T-helper 1 cell (primary cell): ENCODE results near the gene LYG1.

Source experiments
- DNase-seq, 5 donors: peaks; one replicate each; pipeline ENCODE4 v3.0.0-alpha.2; 2012 to 2020

The LYG1 gene

GRCh38 chr2:99261242-99261641, 39.8 kb downstream of the LYG1 start:
- no peak for DNase-seq

DNA sequence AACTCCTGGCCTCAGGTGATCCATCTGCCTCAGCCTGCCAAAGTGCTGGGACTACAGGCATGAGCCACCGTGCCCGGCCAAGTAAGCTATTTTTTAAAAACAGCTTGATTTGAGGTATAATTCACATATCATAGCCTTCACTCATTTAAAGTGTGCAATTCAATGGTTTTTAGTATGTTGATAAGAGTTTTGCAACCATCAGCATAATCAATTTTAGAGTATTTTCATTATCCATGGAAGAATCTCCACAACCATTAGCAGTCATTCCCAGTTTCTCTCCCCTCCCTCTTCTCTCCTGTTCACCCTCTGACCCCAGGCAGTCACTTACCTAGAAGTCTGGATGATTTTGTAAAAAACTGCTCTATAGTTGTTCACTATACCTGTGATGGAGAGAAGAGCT, 40.8 kb downstream of the LYG1 start:
- DNase-seq = no peak

DNA sequence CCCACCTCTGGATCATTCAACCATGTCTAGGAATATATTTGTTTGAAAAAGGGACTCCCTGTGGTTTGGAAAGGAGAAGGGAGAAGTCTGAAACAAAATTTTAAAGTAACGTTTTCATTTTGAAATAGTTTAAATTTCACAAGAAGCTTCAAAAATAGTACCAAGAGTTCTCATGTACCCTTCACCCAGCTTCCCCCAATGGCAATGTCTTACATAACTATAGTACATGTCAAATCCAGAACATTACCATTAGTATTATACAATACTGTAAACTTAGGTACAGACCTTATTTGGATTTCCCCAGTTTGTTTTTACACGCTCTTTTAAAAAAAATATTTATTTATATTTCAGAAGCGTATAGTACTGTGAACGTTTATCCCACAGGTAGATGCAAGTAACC, 41.5 kb downstream of the LYG1 start:
- no peak for DNase-seq

- no peak for DNase-seq
These were observed 44.3 kb downstream of the LYG1 start for GRCh38 chr2:99256677-99257076.

DNA sequence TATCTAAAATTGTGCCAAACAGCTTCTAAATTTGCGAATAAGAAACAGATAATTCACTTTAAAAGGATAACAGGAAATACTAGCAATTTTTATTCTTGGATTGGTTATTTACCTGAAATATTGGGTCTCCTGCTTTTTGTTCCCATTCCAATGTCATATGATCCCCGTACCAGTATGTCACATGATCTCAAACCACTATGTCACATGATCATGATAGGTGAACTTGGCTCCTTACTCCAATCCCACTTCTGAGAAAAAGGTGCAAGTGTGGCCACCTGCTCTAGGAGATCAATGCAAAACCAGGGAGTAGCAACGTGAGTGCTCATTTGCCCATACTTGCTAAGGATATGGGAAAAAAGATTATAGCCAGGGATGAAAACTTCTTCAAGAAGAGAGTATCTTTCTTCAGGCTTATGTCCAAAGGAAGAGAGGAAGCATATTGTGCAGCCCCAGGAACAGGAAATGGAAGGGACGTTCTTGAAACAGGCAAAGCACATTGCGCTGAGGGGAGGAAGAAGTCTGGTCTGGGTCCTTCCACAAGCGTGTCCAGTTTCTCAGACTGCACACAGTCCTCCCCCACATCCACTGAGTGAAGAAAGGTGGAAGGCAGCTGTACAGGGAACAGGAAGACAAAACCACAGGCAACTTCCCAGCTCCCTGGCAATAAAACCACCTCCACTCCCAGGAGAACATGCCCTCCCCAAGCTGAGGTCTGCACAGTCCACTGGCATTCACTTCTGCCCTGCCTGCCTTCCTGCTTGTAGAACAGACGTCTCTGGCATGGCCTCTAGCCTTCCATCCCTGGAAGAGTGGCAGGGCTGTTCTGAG, 45.3 kb downstream of the LYG1 start, which contains the start of gene LYG2:
Gene LYG2, minus strand, starts transcription at position 176 of the 828 bp plus-strand sequence. CDS start 1,406 bp downstream, outside the sequence.
- DNase-seq = no peak

- no peak for DNase-seq
These were observed 51.0 kb downstream of the LYG1 start for GRCh38 chr2:99249951-99250350.

- DNase-seq = no peak
These were observed 58.8 kb downstream of the LYG1 start for GRCh38 chr2:99242151-99242550.

GRCh38 chr2:99240431-99240830, 60.6 kb downstream of the LYG1 start:
- DNase-seq = no peak

DNA sequence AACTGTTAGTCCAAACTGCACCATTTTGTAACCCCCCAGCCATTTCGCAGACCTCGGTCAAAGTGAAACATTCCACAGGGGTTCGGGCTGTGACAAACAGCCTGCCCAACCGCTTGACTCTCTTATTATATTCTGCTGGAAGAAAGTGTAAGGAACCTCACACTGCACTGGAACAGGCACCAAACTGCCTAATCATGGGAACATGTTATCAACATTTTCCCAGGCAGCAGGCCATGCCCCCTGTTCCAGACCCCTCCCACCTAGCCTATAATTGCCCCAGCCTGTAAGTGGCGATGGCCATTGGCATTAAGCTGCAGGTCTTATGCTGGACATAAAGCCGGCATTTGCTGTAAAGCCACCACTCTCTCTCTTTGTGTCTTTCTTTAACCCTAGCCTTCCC, 62.4 kb downstream of the LYG1 start:
- DNase-seq = no peak
